Activated T-helper 1 cell treated with anti-CD3 and anti-CD28 coated beads, Interleukin-12 subunit alpha, Interleukin-12 subunit beta, Interleukin-2, Interleukin-4 antibody, amounts not matched to agents 30 ng/mL and 10 ng/mL and 1 ng/mL, durations not matched to agents 14 hours and 24 hours and 36 hours (primary cell): ENCODE data around the gene RFXANK. TPM values are rescaled to one million over a fixed set of nuclear protein-coding genes. Genes with fewer than 3 reads are reported as not detected.
A peak's percentile ranks its signal among the peaks of the same experiment; 100 is the strongest.
"Not testable (repeated sequence)": the region's sequence is repeated elsewhere in the genome, so short reads cannot be mapped to it uniquely, and the experiment has no call there.

Experiments used
- DNase-seq: peaks from one replicate; pipeline ENCODE4 v3.0.0; 2021; ENCODE audit warnings: low spot score
- H3K27ac Mint-ChIP-seq: one replicate; pipeline ENCODE4 v1.8.0; 2021; ENCODE audit warnings: mild to moderate bottlenecking, mixed read lengths
- H3K27me3 Mint-ChIP-seq: one replicate; pipeline ENCODE4 v1.8.0; 2022; ENCODE audit warnings: mild to moderate bottlenecking, moderate library complexity, mixed read lengths; ENCODE audit not compliant: insufficient read depth
- H3K36me3 Mint-ChIP-seq: one replicate; pipeline ENCODE4 v1.8.0; 2021; ENCODE audit warnings: low read depth, mixed read lengths
- H3K4me1 Mint-ChIP-seq: one replicate; pipeline ENCODE4 v1.8.0; 2021; ENCODE audit warnings: low read depth, mixed read lengths
- H3K4me3 Mint-ChIP-seq: one replicate; pipeline ENCODE4 v1.8.0; 2021; ENCODE audit warnings: mild to moderate bottlenecking, moderate library complexity, mixed read lengths
- H3K9me3 Mint-ChIP-seq: one replicate; pipeline ENCODE4 v1.8.0; 2021; ENCODE audit warnings: mixed read lengths
- intact Hi-C: fragments of 100-400 bp; cut with micrococcal nuclease; formaldehyde crosslinking; loops from one replicate; pipeline ENCODE4 v1.15.1; 2024
- total RNA-seq: library from RNA; stranded (reverse); gene quantifications from 2 replicates; pipeline ENCODE4 v1.2.3, GENCODE V29; 2022

Gene RFXANK
- total RNA-seq, 1 donor from 2014 or later: 103 TPM

GRCh38 chr19:19173243-19173642 lies 18.8 kb upstream of the RFXANK start:
- H3K27ac Mint-ChIP-seq, H3K9me3 Mint-ChIP-seq, intact Hi-C loops, DNase-seq, H3K4me3 Mint-ChIP-seq, H3K27me3 Mint-ChIP-seq, H3K36me3 Mint-ChIP-seq: not testable (repeated sequence)
- H3K4me1 Mint-ChIP-seq: peaks cover 16% of the 10 kb centered on the region

- H3K27ac Mint-ChIP-seq: no peak overlapping the region
- H3K4me3 Mint-ChIP-seq: no peak overlapping the region
- DNase-seq: no peak
- no peaks in the 10 kb centered on the region for H3K27me3 Mint-ChIP-seq
- H3K4me1 Mint-ChIP-seq: no peaks in the 10 kb centered on the region
- H3K9me3 Mint-ChIP-seq: no peaks in the 10 kb centered on the region
- intact Hi-C loops: no loop called here
- peaks cover 10% of the 10 kb centered on the region for H3K36me3 Mint-ChIP-seq
Measured at GRCh38 chr19:19176950-19177349, 15.1 kb upstream of the RFXANK start.

GRCh38 chr19:19179548-19180441 lies 12.3 kb upstream of the RFXANK start:
- no peaks in the 10 kb centered on the region for H3K27me3 Mint-ChIP-seq
- intact Hi-C loops: no loop called here
- H3K4me1 Mint-ChIP-seq: no peaks in the 10 kb centered on the region
- H3K36me3 Mint-ChIP-seq: peaks cover 16% of the 10 kb centered on the region
- H3K4me3 Mint-ChIP-seq: no peak overlapping the region
- no peaks in the 10 kb centered on the region for H3K9me3 Mint-ChIP-seq
- DNase-seq: no peak
- H3K27ac Mint-ChIP-seq: no peak overlapping the region

GRCh38 chr19:19181488-19181998 lies 10.5 kb upstream of the RFXANK start:
- Mint-ChIP-seq H3K27ac (no peak overlapping the region), H3K27me3 (no peaks in the 10 kb centered on the region), H3K4me3 (no peak overlapping the region), H3K36me3 (peaks cover 22% of the 10 kb centered on the region), H3K9me3 (peaks cover 3% of the 10 kb centered on the region), H3K4me1 (peaks cover 6% of the 10 kb centered on the region)
- intact Hi-C loops: no loop called here
- DNase-seq: no peak

GRCh38 chr19:19185853-19186740 lies 6.0 kb upstream of the RFXANK start:
- Mint-ChIP-seq H3K4me1 (peaks cover 6% of the 10 kb centered on the region), H3K36me3 (peaks cover 22% of the 10 kb centered on the region), H3K4me3 (no peak overlapping the region), H3K27me3 (no peaks in the 10 kb centered on the region), H3K27ac (no peak overlapping the region), H3K9me3 (peaks cover 8% of the 10 kb centered on the region)
- intact Hi-C loops: loop anchor here (1.0 to 2.0 kb wide), 2 partner anchors 134 to 175 kb away; partner anchors contain the start of genes MAU2 and SUGP1
- DNase-seq: peak; percentile 32

GRCh38 chr19:19186742-19187141 lies 5.3 kb upstream of the RFXANK start:
- no peak for DNase-seq
- Mint-ChIP-seq H3K27ac (no peak overlapping the region), H3K36me3 (peaks cover 19% of the 10 kb centered on the region), H3K4me1 (peaks cover 6% of the 10 kb centered on the region), H3K4me3 (no peak overlapping the region), H3K9me3 (peaks cover 8% of the 10 kb centered on the region), H3K27me3 (no peaks in the 10 kb centered on the region)
- intact Hi-C loops: loop anchor here (1.0 to 2.0 kb wide), 2 partner anchors 134 to 174 kb away; partner anchors contain the start of genes MAU2 and SUGP1

GRCh38 chr19:19191768-19192077 lies 335 bp upstream of the RFXANK start:
- Mint-ChIP-seq H3K36me3 (peaks cover 7% of the 10 kb centered on the region), H3K9me3 (peaks cover 3% of the 10 kb centered on the region), H3K4me3 (peak overlapping the region; percentile 96), H3K4me1 (peaks cover 20% of the 10 kb centered on the region), H3K27ac (peak overlapping the region; percentile 99), H3K27me3 (no peaks in the 10 kb centered on the region)
- intact Hi-C loops: loop anchor here (1.0 to 5.0 kb wide), 14 partner anchors 12 to 669 kb away; partner anchors contain the start of genes ARMC6, COPE, DDX49 and ELL
- no peak for DNase-seq

- intact Hi-C loops: loop anchor here (1.0 to 5.0 kb wide), 14 partner anchors 10 to 671 kb away; partner anchors contain the start of genes ARMC6, COPE, DDX49 and ELL
- H3K27me3 Mint-ChIP-seq: no peaks in the 10 kb centered on the region
- H3K36me3 Mint-ChIP-seq: peaks cover 8% of the 10 kb centered on the region
- H3K9me3 Mint-ChIP-seq: no peaks in the 10 kb centered on the region
- H3K4me1 Mint-ChIP-seq: peaks cover 20% of the 10 kb centered on the region
- H3K27ac Mint-ChIP-seq: peak overlapping the region; percentile 99
- H3K4me3 Mint-ChIP-seq: peak overlapping the region; percentile 96
- no peak for DNase-seq
Measured at GRCh38 chr19:19192910-19193423, 909 bp downstream of the RFXANK start.

GRCh38 chr19:19193926-19194325 lies 1.9 kb downstream of the RFXANK start:
- DNase-seq: no peak
- H3K36me3 Mint-ChIP-seq: peaks cover 11% of the 10 kb centered on the region
- intact Hi-C loops: loop anchor here (2.0 to 5.0 kb wide), 6 partner anchors 31 to 637 kb away; partner anchors contain the start of genes COPE, DDX49, KLHL26 and KXD1
- no peaks in the 10 kb centered on the region for H3K9me3 Mint-ChIP-seq
- H3K27me3 Mint-ChIP-seq: no peaks in the 10 kb centered on the region
- peak overlapping the region; percentile 96 for H3K4me3 Mint-ChIP-seq
- H3K27ac Mint-ChIP-seq: peak overlapping the region; percentile 99
- peaks cover 20% of the 10 kb centered on the region for H3K4me1 Mint-ChIP-seq

- Mint-ChIP-seq H3K27me3 (no peaks in the 10 kb centered on the region), H3K9me3 (peaks cover 2% of the 10 kb centered on the region), H3K4me1 (peaks cover 11% of the 10 kb centered on the region), H3K27ac (peak overlapping the region; percentile 65), H3K36me3 (peaks cover 9% of the 10 kb centered on the region), H3K4me3 (peak overlapping the region; percentile 95)
- DNase-seq: no peak
- intact Hi-C loops: no loop called here
Measured at GRCh38 chr19:19201697-19202630, 9.9 kb downstream of the RFXANK start.

- Mint-ChIP-seq H3K27ac (peak overlapping the region; percentile 89), H3K27me3 (peaks cover 2% of the 10 kb centered on the region), H3K9me3 (peaks cover 9% of the 10 kb centered on the region), H3K36me3 (peaks cover 9% of the 10 kb centered on the region), H3K4me3 (peak overlapping the region; percentile 95), H3K4me1 (peaks cover 18% of the 10 kb centered on the region)
- no peak for DNase-seq
- intact Hi-C loops: loop anchor here (1.0 kb wide), 4 partner anchors 10 to 118 kb away; partner anchors contain the start of genes BORCS8, MAU2, MEF2B and RFXANK
Measured at GRCh38 chr19:19202707-19203011, 10.6 kb downstream of the RFXANK start.
